Keratinocyte (primary cell): ENCODE results near the gene PARD3B.

Experiments used
- CTCF ChIP-seq, 3 experiments: IDR thresholded peaks in 1 of 3; conservative IDR thresholded peaks in 1 of 3; optimal IDR thresholded peaks in 1 of 3; 2 replicates in 2 of 3; 3 replicates in 1 of 3; pipeline versions ENCODE3 to v1.5.1; 2011; ENCODE audit warnings: low read length in 3 of 3, mild to moderate bottlenecking in 3 of 3, moderate library complexity in 2 of 3, control low read depth in 1 of 3, inconsistent platforms in 1 of 3; ENCODE audit not compliant: insufficient read depth in 2 of 3; ENCODE audit errors: extremely low read depth in 1 of 3
- EZH2 ChIP-seq: IDR thresholded peaks from one replicate; pipeline ENCODE4 v1.6.1; 2012; ENCODE audit warnings: inconsistent platforms, mild to moderate bottlenecking, low read length, moderate library complexity

GRCh38 chr2:205496370-205496769, 951.1 kb downstream of the PARD3B start:
- TF ChIP-seq CTCF (optimal IDR thresholded peaks at IDR 0.05 in 1 of 3, IDR thresholded peaks at IDR 0.05 in 1 of 3, conservative IDR thresholded peaks at IDR 0.05 in 1 of 3; ENCODE audit: extremely low read depth in 1 of 3, insufficient read depth in 2 of 3, low read length in 3 of 3) (no peak), EZH2 (no peak)
